ENCODE measurements around the gene CCBE1. TPM values are rescaled to one million over a fixed set of nuclear protein-coding genes. Genes with fewer than 3 reads are reported as not detected.

CCBE1 gene
- total RNA-seq, 2 donors from 2014 or later, result 1.6 to 1.8 TPM

GRCh38 chr18:59675346-59675745, 21.9 kb downstream of the CCBE1 start:
- Histone ChIP-seq H3K27me3 (replicated peaks; ENCODE audit: insufficient read depth) (no peaks in the 10 kb centered on the region), H3K4me1 (ENCODE audit: control insufficient read depth in 1 of 2, low read depth in 2 of 2) (no peaks in the 10 kb centered on the region), H3K36me3 (no peaks in the 10 kb centered on the region), H3K27ac (no peak overlapping the region), H3K4me3 (no peak overlapping the region), H3K9me3 (no peaks in the 10 kb centered on the region)
- no peak for TF ChIP-seq CTCF (IDR thresholded peaks at IDR 0.05)
- no peak for DNase-seq (ENCODE audit: low spot score)
- no peak for ATAC-seq (ENCODE audit: insufficient number of reproducible peaks, low FRiP score, low read depth)

GRCh38 chr18:59674903-59675270, 22.3 kb downstream of the CCBE1 start:
- Histone ChIP-seq H3K27me3 (replicated peaks; ENCODE audit: insufficient read depth) (no peaks in the 10 kb centered on the region), H3K36me3 (no peaks in the 10 kb centered on the region), H3K27ac (no peak overlapping the region), H3K4me3 (no peak overlapping the region), H3K4me1 (ENCODE audit: control insufficient read depth in 1 of 2, low read depth in 2 of 2) (no peaks in the 10 kb centered on the region), H3K9me3 (no peaks in the 10 kb centered on the region)
- TF ChIP-seq CTCF (IDR thresholded peaks at IDR 0.05), result no peak
- DNase-seq (ENCODE audit: low spot score) (no peak), ATAC-seq (ENCODE audit: insufficient number of reproducible peaks, low FRiP score, low read depth) (no peak)

GRCh38 chr18:59674186-59674902, 22.9 kb downstream of the CCBE1 start:
- no peaks in the 10 kb centered on the region for H3K27me3 ChIP-seq (replicated peaks; ENCODE audit: insufficient read depth)
- DNase-seq (ENCODE audit: low spot score) (no peak), ATAC-seq (ENCODE audit: insufficient number of reproducible peaks, low FRiP score, low read depth) (no peak)
- TF ChIP-seq CTCF (IDR thresholded peaks at IDR 0.05), result no peak
- H3K27ac ChIP-seq, result no peak overlapping the region
- no peaks in the 10 kb centered on the region for H3K36me3 ChIP-seq
- H3K4me1 ChIP-seq (ENCODE audit: control insufficient read depth in 1 of 2, low read depth in 2 of 2), result no peaks in the 10 kb centered on the region
- H3K9me3 ChIP-seq, result no peaks in the 10 kb centered on the region
- no peak overlapping the region for H3K4me3 ChIP-seq

- no peaks in the 10 kb centered on the region for H3K36me3 ChIP-seq
- H3K9me3 ChIP-seq, result no peaks in the 10 kb centered on the region
- H3K27me3 ChIP-seq (replicated peaks; ENCODE audit: insufficient read depth), result no peaks in the 10 kb centered on the region
- no peak overlapping the region for H3K4me3 ChIP-seq
- no peak overlapping the region for H3K27ac ChIP-seq
- ATAC-seq (ENCODE audit: insufficient number of reproducible peaks, low FRiP score, low read depth), result no peak
- no peak for DNase-seq (ENCODE audit: low spot score)
- no peaks in the 10 kb centered on the region for H3K4me1 ChIP-seq (ENCODE audit: control insufficient read depth in 1 of 2, low read depth in 2 of 2)
- no peak for TF ChIP-seq CTCF (IDR thresholded peaks at IDR 0.05)
These were observed 24.9 kb downstream of the CCBE1 start for GRCh38 chr18:59672235-59672711.

GRCh38 chr18:59671551-59671950, 25.7 kb downstream of the CCBE1 start:
- no peaks in the 10 kb centered on the region for H3K9me3 ChIP-seq
- no peaks in the 10 kb centered on the region for H3K36me3 ChIP-seq
- ATAC-seq (ENCODE audit: insufficient number of reproducible peaks, low FRiP score, low read depth) (no peak), DNase-seq (ENCODE audit: low spot score) (no peak)
- H3K27ac ChIP-seq, result no peak overlapping the region
- H3K4me3 ChIP-seq, result no peak overlapping the region
- no peaks in the 10 kb centered on the region for H3K27me3 ChIP-seq (replicated peaks; ENCODE audit: insufficient read depth)
- TF ChIP-seq CTCF (IDR thresholded peaks at IDR 0.05), result no peak
- H3K4me1 ChIP-seq (ENCODE audit: control insufficient read depth in 1 of 2, low read depth in 2 of 2), result no peaks in the 10 kb centered on the region

Data from thoracic aorta (tissue), 2 donors.